ENCODE results near the gene EYA2.

- no peak for TF ChIP-seq EZH2 (IDR thresholded peaks at IDR 0.05; ENCODE audit: borderline replicate concordance)
- TF ChIP-seq, protein P1, sequence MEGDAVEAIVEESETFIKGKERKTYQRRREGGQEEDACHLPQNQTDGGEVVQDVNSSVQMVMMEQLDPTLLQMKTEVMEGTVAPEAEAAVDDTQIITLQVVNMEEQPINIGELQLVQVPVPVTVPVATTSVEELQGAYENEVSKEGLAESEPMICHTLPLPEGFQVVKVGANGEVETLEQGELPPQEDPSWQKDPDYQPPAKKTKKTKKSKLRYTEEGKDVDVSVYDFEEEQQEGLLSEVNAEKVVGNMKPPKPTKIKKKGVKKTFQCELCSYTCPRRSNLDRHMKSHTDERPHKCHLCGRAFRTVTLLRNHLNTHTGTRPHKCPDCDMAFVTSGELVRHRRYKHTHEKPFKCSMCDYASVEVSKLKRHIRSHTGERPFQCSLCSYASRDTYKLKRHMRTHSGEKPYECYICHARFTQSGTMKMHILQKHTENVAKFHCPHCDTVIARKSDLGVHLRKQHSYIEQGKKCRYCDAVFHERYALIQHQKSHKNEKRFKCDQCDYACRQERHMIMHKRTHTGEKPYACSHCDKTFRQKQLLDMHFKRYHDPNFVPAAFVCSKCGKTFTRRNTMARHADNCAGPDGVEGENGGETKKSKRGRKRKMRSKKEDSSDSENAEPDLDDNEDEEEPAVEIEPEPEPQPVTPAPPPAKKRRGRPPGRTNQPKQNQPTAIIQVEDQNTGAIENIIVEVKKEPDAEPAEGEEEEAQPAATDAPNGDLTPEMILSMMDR (IDR thresholded peaks at IDR 0.05; ENCODE audit: poor library complexity) = no peak
Measured at GRCh38 chr20:47126709-47127108, 232.1 kb downstream of the EYA2 start.

Measured in hepatocyte (in vitro differentiated cells).